PC-9 (cell line): ENCODE results near the gene MACROD2. TPM values are rescaled to one million over a fixed set of nuclear protein-coding genes. Genes with fewer than 3 reads are reported as not detected.
A peak's percentile ranks its signal among the peaks of the same experiment; 100 is the strongest.

Source experiments
- BruUV-seq: library from RNA; stranded (reverse); fragments of 400-500 nt; replicated peaks from 2 replicates; lab custom pipeline; 2021; lab: Mats Ljungman, UMichigan
- CTCF ChIA-PET: fragments of 300-600 bp; sonication (Branson Sonifier 250); formaldehyde crosslinking; loops from one replicate; lab custom pipeline; 2022; ENCODE audit warnings: antibody characterized with exemption; lab: Charles Lee
- POLR2A ChIA-PET: fragments of 300-600 bp; sonication (Branson Sonifier 250); formaldehyde crosslinking; loops from one replicate; lab custom pipeline; 2022; ENCODE audit warnings: antibody characterized with exemption; ENCODE audit not compliant: unreplicated experiment; lab: Charles Lee
- DNase-seq, 2 experiments: peaks; one replicate each; pipeline versions ENCODE4 v3.0.0 to v3.0.0-alpha.2; 2015 to 2022; ENCODE audit warnings: mixed read lengths in 1 of 2
- H2AFZ ChIP-seq: fragments of 200-600 bp; sonication (generic); 2 replicates; pipeline ENCODE4 v1.8.1; 2017; ENCODE audit warnings: antibody characterized with exemption
- H3F3A ChIP-seq: fragments of 200-600 bp; sonication (generic); 2 replicates; pipeline ENCODE4 v1.8.1; 2017; ENCODE audit warnings: antibody characterized with exemption, mild to moderate bottlenecking, low read depth; ENCODE audit not compliant: insufficient read depth
- H3K27ac ChIP-seq: fragments of 200-600 bp; sonication (generic); 2 replicates; pipeline ENCODE4 v1.6.1; 2016; ENCODE audit warnings: mixed run types
- H3K27me3 ChIP-seq: fragments of 200-600 bp; sonication (generic); 2 replicates; pipeline ENCODE4 v1.6.1; 2016; ENCODE audit warnings: low read depth, mixed run types; ENCODE audit not compliant: insufficient read depth
- H3K36me3 ChIP-seq: fragments of 200-600 bp; sonication (generic); 2 replicates; pipeline ENCODE4 v1.6.1; 2016; ENCODE audit warnings: low read depth, mixed run types
- H3K4me1 ChIP-seq: fragments of 200-600 bp; sonication (generic); replicated peaks from 2 replicates; pipeline ENCODE4 v1.6.1; 2016; ENCODE audit warnings: mixed run types; ENCODE audit not compliant: insufficient read depth
- H3K4me2 ChIP-seq: fragments of 200-600 bp; sonication (generic); 2 replicates; pipeline ENCODE4 v1.6.1; 2017; ENCODE audit warnings: mixed run types
- H3K4me3 ChIP-seq: fragments of 200-600 bp; sonication (generic); 2 replicates; pipeline ENCODE4 v1.6.1; 2016; ENCODE audit warnings: mixed run types
- H3K79me2 ChIP-seq: fragments of 200-600 bp; sonication (generic); 2 replicates; pipeline ENCODE4 v1.6.1; 2017; ENCODE audit warnings: low read depth, mixed run types
- H3K9me2 ChIP-seq: fragments of 200-600 bp; sonication (generic); 2 replicates; pipeline ENCODE4 v1.8.1; 2017; ENCODE audit warnings: mild to moderate bottlenecking; ENCODE audit not compliant: insufficient read depth
- H3K9me3 ChIP-seq: fragments of 200-600 bp; sonication (generic); 2 replicates; pipeline ENCODE4 v1.8.1; 2016; ENCODE audit warnings: low read depth; ENCODE audit not compliant: insufficient read depth
- H4K20me1 ChIP-seq: fragments of 200-600 bp; sonication (generic); 2 replicates; pipeline ENCODE4 v1.8.1; 2017; ENCODE audit not compliant: insufficient read depth
- CTCF ChIP-seq: fragments of 200-600 bp; sonication (generic); conservative IDR thresholded peaks from 2 replicates; pipeline ENCODE4 v1.6.1; 2017; ENCODE audit warnings: mixed run types, antibody characterized with exemption, mild to moderate bottlenecking, moderate library complexity
- EZH2 ChIP-seq: fragments of 200-600 bp; sonication (generic); IDR thresholded peaks from 2 replicates; pipeline ENCODE4 v1.8.0; 2017; ENCODE audit warnings: antibody characterized with exemption, low read depth
- intact Hi-C: fragments of 100-400 bp; cut with micrococcal nuclease; formaldehyde crosslinking; loops from one replicate; pipeline ENCODE4 v1.10.0; 2022; ENCODE audit not compliant: unreplicated experiment
- total RNA-seq: library from RNA; stranded (reverse); gene quantifications from 2 replicates; pipeline ENCODE4 v1.2.3, GENCODE V29; 2021

Gene MACROD2
- total RNA-seq, 1 experiment from 2014 or later = 11.4 TPM

DNA sequence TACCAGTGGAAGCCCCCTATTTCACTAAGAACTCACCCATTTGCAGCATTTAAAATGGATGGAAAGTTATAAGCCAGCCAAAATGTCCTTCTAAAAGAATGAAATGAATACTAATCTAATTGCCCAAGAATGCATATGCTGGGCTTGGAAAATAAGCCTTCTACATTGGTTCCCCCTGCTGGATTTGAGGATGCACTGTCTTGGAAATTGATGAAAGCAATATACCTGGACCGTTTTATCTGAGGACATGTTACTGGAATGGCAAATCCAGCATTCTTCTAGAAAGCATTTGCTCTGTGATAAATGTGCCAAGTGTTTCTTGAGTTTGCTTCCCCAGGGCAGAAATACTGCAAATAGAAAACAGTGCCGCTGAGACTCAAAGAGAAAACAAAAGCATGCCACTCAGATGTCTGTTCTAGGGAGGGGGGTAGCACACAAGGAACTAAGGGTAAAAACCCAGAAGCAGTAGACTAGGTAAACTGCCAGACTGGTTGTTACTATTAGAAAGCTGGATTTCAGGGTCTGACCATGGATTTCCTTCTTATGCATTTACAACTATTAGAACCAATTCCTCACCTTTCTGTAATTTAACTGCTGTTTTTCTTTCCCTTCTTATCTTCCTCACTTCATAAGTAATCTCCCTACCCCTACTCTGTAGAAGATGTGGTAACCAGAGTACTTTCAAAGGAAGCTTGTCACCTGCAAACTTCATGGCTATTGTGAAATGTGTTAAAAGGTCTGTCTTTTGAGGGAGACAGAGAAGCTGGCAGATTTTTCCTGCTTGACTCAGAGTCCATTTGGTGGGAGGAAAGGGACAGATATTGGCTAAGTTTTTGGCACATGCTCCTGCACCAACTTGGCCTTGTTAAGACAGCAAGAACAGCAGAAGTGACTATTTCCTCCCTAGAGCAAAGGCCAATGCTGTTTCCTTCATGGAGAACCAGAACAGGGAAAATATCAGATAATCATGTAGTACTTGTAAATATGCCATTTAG is 1935.3 kb downstream of the MACROD2 start:
- H3K27me3 ChIP-seq = no peaks in the 10 kb centered on the region
- H3K36me3 ChIP-seq = no peaks in the 10 kb centered on the region
- H3K4me1 ChIP-seq = peaks cover 27% of the 10 kb centered on the region
- POLR2A ChIA-PET = no interaction called here
- 0 out of 2 replicates have a peak, but pooled peaks cover 2% of the 10 kb centered on the region for H3K9me3 ChIP-seq
- no peaks in the 10 kb centered on the region for H3K79me2 ChIP-seq
- BruUV-seq = no TSS peak
- H3K4me2 ChIP-seq = peak overlapping the region; percentile 8; the same call in 1 of the 2 replicates
- H3F3A ChIP-seq = peaks cover 22% of the 10 kb centered on the region; the same call in 1 of the 2 replicates
- intact Hi-C loops = loop anchor here (2.0 kb wide), 1 partner anchor 1594 kb away; the partner anchor contains the start of gene FLRT3
- DNase-seq = peak in 1 of 2 experiments; percentile 95
- H3K9me2 ChIP-seq = no peaks in the 10 kb centered on the region
- peak; percentile 80 for TF ChIP-seq CTCF
- TF ChIP-seq EZH2 = no peak
- H3K4me3 ChIP-seq = no peak overlapping the region
- H3K27ac ChIP-seq = no peak overlapping the region
- no peak overlapping the region for H2AFZ ChIP-seq
- no peaks in the 10 kb centered on the region for H4K20me1 ChIP-seq
- CTCF ChIA-PET = no interaction called here

- Histone ChIP-seq H3K4me2 (no peak overlapping the region), H3K4me1 (peaks cover 27% of the 10 kb centered on the region), H3K36me3 (no peaks in the 10 kb centered on the region), H3K27me3 (no peaks in the 10 kb centered on the region), H4K20me1 (no peaks in the 10 kb centered on the region), H2AFZ (no peak overlapping the region), H3K27ac (no peak overlapping the region), H3K9me2 (no peaks in the 10 kb centered on the region), H3K79me2 (no peaks in the 10 kb centered on the region), H3K9me3 (0 out of 2 replicates have a peak, but pooled peaks cover 4% of the 10 kb centered on the region), H3K4me3 (no peak overlapping the region), H3F3A (peaks cover 22% of the 10 kb centered on the region; the same call in 1 of the 2 replicates)
- DNase-seq = no peak
- no TSS peak for BruUV-seq
- ChIA-PET CTCF (no interaction called here), POLR2A (interaction anchor here (0.6 kb wide), 1 partner anchor 1937 kb away, joined by 3 read pairs; no protein-coding TSS in a partner anchor)
- intact Hi-C loops = loop anchor here (2.0 kb wide), 1 partner anchor 1595 kb away; the partner anchor contains the start of gene FLRT3
- TF ChIP-seq EZH2 (no peak), CTCF (no peak)
Measured at GRCh38 chr20:15931897-15932296, 1936.6 kb downstream of the MACROD2 start.

GRCh38 chr20:15937179-15937578 is 1941.9 kb downstream of the MACROD2 start:
- Histone ChIP-seq H3K9me2 (no peaks in the 10 kb centered on the region), H3K79me2 (no peaks in the 10 kb centered on the region), H3K4me1 (no peaks in the 10 kb centered on the region), H3K4me3 (no peak overlapping the region), H4K20me1 (no peaks in the 10 kb centered on the region), H3K4me2 (no peak overlapping the region), H3K36me3 (no peaks in the 10 kb centered on the region), H3K9me3 (peaks cover 16% of the 10 kb centered on the region), H3K27ac (no peak overlapping the region), H3K27me3 (no peaks in the 10 kb centered on the region), H3F3A (no peaks in the 10 kb centered on the region), H2AFZ (no peak overlapping the region)
- intact Hi-C loops = no loop called here
- ChIA-PET CTCF (no interaction called here), POLR2A (no interaction called here)
- no TSS peak for BruUV-seq
- no peak for DNase-seq
- TF ChIP-seq CTCF (no peak), EZH2 (no peak)
